Activated naive CD8-positive, alpha-beta T cell treated with anti-CD3 and anti-CD28 coated beads, Interleukin-2, amount 10 ng/mL, durations not matched to agents 7 days and 5 days (primary cell): ENCODE results near the gene BCL7B. TPM values are rescaled to one million over a fixed set of nuclear protein-coding genes. Genes with fewer than 3 reads are reported as not detected.

ENCODE experiments used
- ATAC-seq: fragments of 150-1000 bp; cut with Tn5 transposase; one replicate; pipeline ENCODE4 v1.10.0; 2021; ENCODE audit warnings: low read depth, moderate library complexity
- POLR2A ChIA-PET: fragments of 350-600 bp; sonication (Branson Sonifier 250); formaldehyde crosslinking; loops from one replicate; lab custom pipeline; 2021; ENCODE audit warnings: antibody characterized with exemption; lab: Charles Lee
- DNase-seq: peaks from one replicate; pipeline ENCODE4 v3.0.0; 2021
- H3K27ac Mint-ChIP-seq: one replicate; pipeline ENCODE4 v1.8.0; 2022; ENCODE audit warnings: mild to moderate bottlenecking, mixed read lengths
- H3K27me3 Mint-ChIP-seq: one replicate; pipeline ENCODE4 v1.8.0; 2022; ENCODE audit warnings: mild to moderate bottlenecking, moderate library complexity, mixed read lengths
- H3K36me3 Mint-ChIP-seq: one replicate; pipeline ENCODE4 v1.8.0; 2021; ENCODE audit warnings: mild to moderate bottlenecking, mixed read lengths
- H3K4me1 Mint-ChIP-seq: one replicate; pipeline ENCODE4 v1.8.0; 2021; ENCODE audit warnings: mixed read lengths
- H3K4me3 Mint-ChIP-seq: one replicate; pipeline ENCODE4 v1.8.0; 2022; ENCODE audit warnings: mild to moderate bottlenecking, moderate library complexity, mixed read lengths
- H3K9me3 Mint-ChIP-seq: one replicate; pipeline ENCODE4 v1.8.0; 2021; ENCODE audit warnings: mixed read lengths
- total RNA-seq, 2 experiments: library from RNA; stranded (reverse); gene quantifications; one replicate each; pipeline ENCODE4 v1.2.3, GENCODE V29; 2021

Gene BCL7B
- total RNA-seq, result 10 to 100 TPM; 64.1 to 71.9 TPM

- H3K27me3 Mint-ChIP-seq, result no peaks in the 10 kb centered on the region
- peaks cover 29% of the 10 kb centered on the region for H3K4me1 Mint-ChIP-seq
- peak within 1 kb of the TSS; percentile 98 for H3K27ac Mint-ChIP-seq
- POLR2A ChIA-PET, result interaction anchor here (0.8 to 4.8 kb wide), 9 partner anchors 10 to 181 kb away, joined by 3 to 30 read pairs (median 7); partner anchors contain the start of genes ABHD11, BAZ1B and TBL2
- H3K9me3 Mint-ChIP-seq, result no peaks in the 10 kb centered on the region
- H3K4me3 Mint-ChIP-seq, result peak within 1 kb of the TSS; percentile 94
- peak; percentile 93 for DNase-seq
- ATAC-seq, result peak; percentile 62
- H3K36me3 Mint-ChIP-seq, result peaks cover 8% of the 10 kb centered on the region
Observed at GRCh38 chr7:73557397-73558257, at the start of gene BCL7B. Gene BCL7B (minus strand): TSS chr7:73557690. CDS start chr7:73557578, 112 bp downstream.

- no peaks in the 10 kb centered on the region for H3K4me1 Mint-ChIP-seq
- DNase-seq (no peak), ATAC-seq (no peak)
- no peaks in the 10 kb centered on the region for H3K36me3 Mint-ChIP-seq
- peaks cover 19% of the 10 kb centered on the region for H3K27me3 Mint-ChIP-seq
- H3K27ac Mint-ChIP-seq, result no peak overlapping the region
- POLR2A ChIA-PET, result interaction anchor here (0.7 kb wide), 1 partner anchor 50 kb away, joined by 3 read pairs; no protein-coding TSS in a partner anchor
- H3K4me3 Mint-ChIP-seq, result no peak overlapping the region
- no peaks in the 10 kb centered on the region for H3K9me3 Mint-ChIP-seq
Observed at GRCh38 chr7:73605601-73606220, 48.2 kb upstream of the BCL7B start.

- no peaks in the 10 kb centered on the region for H3K36me3 Mint-ChIP-seq
- POLR2A ChIA-PET, result interaction anchor here (0.9 kb wide), 1 partner anchor 104 kb away, joined by 6 read pairs; no protein-coding TSS in a partner anchor
- no peak overlapping the region for H3K4me3 Mint-ChIP-seq
- no peaks in the 10 kb centered on the region for H3K9me3 Mint-ChIP-seq
- H3K4me1 Mint-ChIP-seq, result no peaks in the 10 kb centered on the region
- ATAC-seq (no peak), DNase-seq (no peak)
- peaks cover 12% of the 10 kb centered on the region for H3K27me3 Mint-ChIP-seq
- H3K27ac Mint-ChIP-seq, result no peak overlapping the region
Observed at GRCh38 chr7:73602721-73603651, 45.5 kb upstream of the BCL7B start.

- no peaks in the 10 kb centered on the region for H3K36me3 Mint-ChIP-seq
- POLR2A ChIA-PET, result no interaction called here
- no peak overlapping the region for H3K27ac Mint-ChIP-seq
- no peak overlapping the region for H3K4me3 Mint-ChIP-seq
- H3K4me1 Mint-ChIP-seq, result no peaks in the 10 kb centered on the region
- peaks cover 16% of the 10 kb centered on the region for H3K27me3 Mint-ChIP-seq
- ATAC-seq (no peak), DNase-seq (no peak)
- no peaks in the 10 kb centered on the region for H3K9me3 Mint-ChIP-seq
Observed at GRCh38 chr7:73599916-73600315, 42.4 kb upstream of the BCL7B start.

- ATAC-seq (no peak), DNase-seq (no peak)
- Mint-ChIP-seq H3K36me3 (no peaks in the 10 kb centered on the region), H3K4me1 (no peaks in the 10 kb centered on the region), H3K27me3 (peaks cover 16% of the 10 kb centered on the region), H3K4me3 (no peak overlapping the region), H3K9me3 (no peaks in the 10 kb centered on the region), H3K27ac (no peak overlapping the region)
- POLR2A ChIA-PET, result no interaction called here
Observed at GRCh38 chr7:73599151-73599882, 41.8 kb upstream of the BCL7B start.

GRCh38 chr7:73597978-73598782, 40.7 kb upstream of the BCL7B start:
- H3K4me3 Mint-ChIP-seq, result no peak overlapping the region
- POLR2A ChIA-PET, result no interaction called here
- no peaks in the 10 kb centered on the region for H3K36me3 Mint-ChIP-seq
- DNase-seq (no peak), ATAC-seq (no peak)
- H3K27me3 Mint-ChIP-seq, result peaks cover 16% of the 10 kb centered on the region
- H3K9me3 Mint-ChIP-seq, result no peaks in the 10 kb centered on the region
- H3K4me1 Mint-ChIP-seq, result no peaks in the 10 kb centered on the region
- H3K27ac Mint-ChIP-seq, result no peak overlapping the region

- Mint-ChIP-seq H3K36me3 (no peaks in the 10 kb centered on the region), H3K27ac (no peak overlapping the region), H3K27me3 (peaks cover 14% of the 10 kb centered on the region), H3K4me3 (no peak overlapping the region), H3K9me3 (no peaks in the 10 kb centered on the region), H3K4me1 (no peaks in the 10 kb centered on the region)
- no peak for ATAC-seq
- no peak for DNase-seq
- POLR2A ChIA-PET, result interaction anchor here (0.7 kb wide), 1 partner anchor 19 kb away, joined by 3 read pairs; no protein-coding TSS in a partner anchor
Observed at GRCh38 chr7:73596191-73597065, 38.9 kb upstream of the BCL7B start.

- Mint-ChIP-seq H3K27me3 (peaks cover 14% of the 10 kb centered on the region), H3K9me3 (no peaks in the 10 kb centered on the region), H3K36me3 (no peaks in the 10 kb centered on the region), H3K27ac (no peak overlapping the region), H3K4me1 (no peaks in the 10 kb centered on the region), H3K4me3 (no peak overlapping the region)
- DNase-seq (no peak), ATAC-seq (no peak)
- POLR2A ChIA-PET, result interaction anchor here (0.7 kb wide), 1 partner anchor 20 kb away, joined by 3 read pairs; no protein-coding TSS in a partner anchor
Observed at GRCh38 chr7:73595358-73595757, 37.9 kb upstream of the BCL7B start.

GRCh38 chr7:73593207-73594045, 35.9 kb upstream of the BCL7B start:
- DNase-seq, result no peak
- ATAC-seq, result no peak

GRCh38 chr7:73586911-73587310, 29.4 kb upstream of the BCL7B start:
- H3K36me3 Mint-ChIP-seq, result no peaks in the 10 kb centered on the region

More at GRCh38 chr7:73593207-73594045, 35.9 kb upstream of the BCL7B start:
- Mint-ChIP-seq H3K4me3 (no peak overlapping the region), H3K27ac (no peak overlapping the region), H3K4me1 (no peaks in the 10 kb centered on the region), H3K36me3 (no peaks in the 10 kb centered on the region), H3K9me3 (no peaks in the 10 kb centered on the region), H3K27me3 (peaks cover 9% of the 10 kb centered on the region)
- POLR2A ChIA-PET, result no interaction called here

More at GRCh38 chr7:73586911-73587310, 29.4 kb upstream of the BCL7B start:
- no peak for DNase-seq
- Mint-ChIP-seq H3K27me3 (no peaks in the 10 kb centered on the region), H3K9me3 (no peaks in the 10 kb centered on the region), H3K4me3 (no peak overlapping the region), H3K27ac (no peak overlapping the region), H3K4me1 (peaks cover 8% of the 10 kb centered on the region)
- POLR2A ChIA-PET, result interaction anchor here (1.1 to 1.4 kb wide), 3 partner anchors 9 to 151 kb away, joined by 5 to 8 read pairs (median 6); partner anchors contain the start of genes ABHD11 and TBL2
- ATAC-seq, result no peak
